ENCODE data around the gene CCDC121.
"Not testable (repeated sequence)": the region's sequence is repeated elsewhere in the genome, so short reads cannot be mapped to it uniquely, and the experiment has no call there.

DNA sequence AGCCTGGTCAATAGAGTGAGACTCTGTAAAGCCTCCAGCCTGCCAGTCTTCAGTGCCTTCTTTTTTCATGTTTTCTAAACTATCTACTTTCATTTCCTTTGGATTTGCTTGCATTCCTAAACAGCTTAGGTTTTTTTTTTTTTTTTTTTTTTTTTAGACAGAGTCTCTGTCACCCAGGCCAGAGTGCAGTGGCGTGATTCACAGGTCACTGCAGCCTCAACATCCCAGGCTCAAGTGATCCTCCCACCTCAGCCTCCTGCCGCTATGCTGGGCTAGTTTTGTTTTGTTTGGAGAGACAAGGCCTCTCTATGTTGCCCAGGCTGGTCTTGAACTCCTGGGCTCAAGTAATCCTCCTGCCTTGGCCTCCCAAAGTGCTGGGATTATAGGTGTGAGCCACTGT, 1.4 kb upstream of the CCDC121 start:
- TF ChIP-seq, protein P1, sequence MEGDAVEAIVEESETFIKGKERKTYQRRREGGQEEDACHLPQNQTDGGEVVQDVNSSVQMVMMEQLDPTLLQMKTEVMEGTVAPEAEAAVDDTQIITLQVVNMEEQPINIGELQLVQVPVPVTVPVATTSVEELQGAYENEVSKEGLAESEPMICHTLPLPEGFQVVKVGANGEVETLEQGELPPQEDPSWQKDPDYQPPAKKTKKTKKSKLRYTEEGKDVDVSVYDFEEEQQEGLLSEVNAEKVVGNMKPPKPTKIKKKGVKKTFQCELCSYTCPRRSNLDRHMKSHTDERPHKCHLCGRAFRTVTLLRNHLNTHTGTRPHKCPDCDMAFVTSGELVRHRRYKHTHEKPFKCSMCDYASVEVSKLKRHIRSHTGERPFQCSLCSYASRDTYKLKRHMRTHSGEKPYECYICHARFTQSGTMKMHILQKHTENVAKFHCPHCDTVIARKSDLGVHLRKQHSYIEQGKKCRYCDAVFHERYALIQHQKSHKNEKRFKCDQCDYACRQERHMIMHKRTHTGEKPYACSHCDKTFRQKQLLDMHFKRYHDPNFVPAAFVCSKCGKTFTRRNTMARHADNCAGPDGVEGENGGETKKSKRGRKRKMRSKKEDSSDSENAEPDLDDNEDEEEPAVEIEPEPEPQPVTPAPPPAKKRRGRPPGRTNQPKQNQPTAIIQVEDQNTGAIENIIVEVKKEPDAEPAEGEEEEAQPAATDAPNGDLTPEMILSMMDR (conservative IDR thresholded peaks at IDR 0.05; ENCODE audit: low read depth, low read length), result not testable (repeated sequence)
- not testable (repeated sequence) for TF ChIP-seq MAZ (IDR thresholded peaks at IDR 0.05; ENCODE audit: borderline replicate concordance, low read depth, low read length); POLR2A (IDR thresholded peaks at IDR 0.05; ENCODE audit: low read depth, low read length); NFE2L2 (IDR thresholded peaks at IDR 0.05; ENCODE audit: low read depth, low read length); RAD21 (IDR thresholded peaks at IDR 0.05; ENCODE audit: low read length)
